Cardiac fibroblast (primary cell): ENCODE measurements around the gene DNAAF1.

Source experiments
- DNase-seq, 2 donors: peaks; one replicate each; pipeline versions ENCODE4 v3.0.0 to v3.0.0-alpha.2; 2010; ENCODE audit warnings: low read depth in 2 of 2
- H3K4me3 ChIP-seq, 2 donors: replicated peaks in 1 of 2; 1 replicate in 1 of 2; 2 replicates in 1 of 2; pipeline ENCODE4 v1.5.1; 2011; ENCODE audit warnings: low read depth in 2 of 2, low read length in 2 of 2, mild to moderate bottlenecking in 2 of 2, moderate library complexity in 1 of 2
- CTCF ChIP-seq: IDR thresholded peaks from one replicate; pipeline ENCODE4 v1.5.1; 2011; ENCODE audit warnings: low read depth, mild to moderate bottlenecking, low read length, inconsistent platforms

DNAAF1 gene

GRCh38 chr16:84159800-84160199 is 14.7 kb downstream of the DNAAF1 start:
- no peak overlapping the region for H3K4me3 ChIP-seq
- DNase-seq = no peak
- no peak for TF ChIP-seq CTCF

GRCh38 chr16:84161037-84161436 is 15.9 kb downstream of the DNAAF1 start:
- TF ChIP-seq CTCF = no peak
- no peak for DNase-seq
- no peak overlapping the region for H3K4me3 ChIP-seq

DNA sequence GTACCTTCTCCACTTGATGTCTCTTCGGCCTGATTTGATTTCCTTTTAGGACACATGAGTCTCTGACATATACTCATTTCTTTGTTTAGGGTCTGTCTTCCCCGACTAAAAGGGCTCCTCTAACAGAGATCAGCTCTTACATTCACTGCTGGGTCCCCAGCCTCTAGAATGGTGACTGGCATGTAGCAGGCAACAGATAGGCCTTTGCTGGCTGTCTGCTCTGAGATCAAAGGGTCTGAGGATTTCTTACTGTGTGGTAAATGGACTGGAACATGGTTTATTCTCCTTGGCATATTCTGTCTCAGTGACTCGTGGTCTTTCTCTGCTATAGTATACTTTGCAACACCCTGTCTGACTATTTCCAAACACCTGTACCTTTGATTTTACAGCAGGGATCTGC is 16.7 kb downstream of the DNAAF1 start:
- no peak for DNase-seq
- no peak for TF ChIP-seq CTCF
- no peak overlapping the region for H3K4me3 ChIP-seq

DNA sequence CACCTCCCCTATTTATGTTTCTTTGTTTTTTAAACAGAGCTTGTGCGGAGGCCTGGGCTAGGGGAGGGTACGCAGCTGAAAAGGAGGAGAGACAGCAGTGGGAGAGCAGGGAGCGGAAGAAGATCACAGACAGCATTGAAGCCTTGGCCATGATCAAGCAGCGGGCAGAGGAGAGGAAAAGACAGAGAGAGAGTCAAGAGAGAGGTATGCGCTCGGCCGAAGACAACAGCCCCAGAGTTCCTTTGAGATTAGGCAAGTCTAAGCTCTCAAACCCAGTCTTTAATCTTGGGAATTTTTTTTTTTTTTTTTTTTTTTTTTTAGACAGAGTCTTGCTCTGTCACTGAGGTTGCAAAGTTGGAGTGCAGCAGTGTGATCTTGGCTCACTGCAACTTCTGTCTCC is 20.6 kb downstream of the DNAAF1 start:
- DNase-seq = no peak
- H3K4me3 ChIP-seq = no peak overlapping the region
- no peak for TF ChIP-seq CTCF

DNA sequence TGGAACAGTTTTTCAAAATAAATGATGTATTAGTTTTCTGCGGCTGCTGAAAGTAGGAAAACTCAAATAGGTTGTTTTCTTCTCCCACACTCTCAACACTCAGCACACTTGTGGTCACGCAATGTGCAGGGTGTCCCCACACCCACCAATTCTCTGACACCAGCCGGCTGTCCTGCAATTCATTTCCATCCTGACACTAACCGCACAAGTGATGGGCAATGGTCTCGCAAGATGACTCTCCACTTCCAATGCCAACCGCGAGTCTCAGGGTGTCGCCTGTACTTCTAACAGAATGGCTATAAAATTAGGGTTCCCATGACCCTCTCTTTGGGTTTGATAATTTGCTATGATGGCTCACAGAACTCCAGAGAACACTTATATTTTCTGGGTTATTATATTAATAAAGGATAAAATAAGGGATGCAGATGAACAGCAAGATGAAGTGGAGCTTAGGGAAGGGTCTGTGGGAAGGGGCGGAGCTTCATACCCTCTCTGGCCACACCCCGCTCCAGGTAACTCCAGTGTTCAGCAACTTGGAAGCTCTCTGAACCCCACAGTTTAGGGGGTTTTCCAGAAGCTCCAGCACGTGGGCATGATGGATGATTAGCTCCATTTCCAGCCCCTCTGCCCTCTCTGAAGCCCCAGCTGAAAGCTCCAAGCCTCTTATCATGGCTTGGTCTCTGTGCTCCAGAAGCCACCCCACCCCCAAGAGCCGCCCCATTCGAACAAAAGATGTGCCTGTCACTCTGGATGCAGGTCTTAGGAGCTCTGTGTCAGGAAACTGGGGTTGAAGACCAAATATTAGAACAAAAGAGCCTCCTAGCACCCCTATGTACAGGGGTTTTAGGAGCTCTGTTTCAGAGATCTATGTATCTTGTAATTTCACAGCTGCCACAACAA is 21.9 kb downstream of the DNAAF1 start:
- TF ChIP-seq CTCF = no peak
- no peak overlapping the region for H3K4me3 ChIP-seq
- no peak for DNase-seq

- H3K4me3 ChIP-seq = no peak overlapping the region
- TF ChIP-seq CTCF = no peak
- no peak for DNase-seq
These were observed 24.7 kb downstream of the DNAAF1 start for GRCh38 chr16:84169765-84170310.
